Type B pancreatic cell (in vitro differentiated cells): ENCODE measurements around the gene PPFIBP1. TPM values are rescaled to one million over a fixed set of nuclear protein-coding genes. Genes with fewer than 3 reads are reported as not detected.

Experiments
- DNase-seq: peaks from one replicate; pipeline ENCODE4 v3.0.0; 2021; ENCODE audit warnings: mixed read lengths; ENCODE audit not compliant: unreplicated experiment; ENCODE audit errors: extremely low spot score
- H3K27ac Mint-ChIP-seq: 2 replicates; pipeline ENCODE4 v1.8.0; 2021; ENCODE audit warnings: mild to moderate bottlenecking, mixed read lengths
- H3K27me3 Mint-ChIP-seq: 2 replicates; pipeline ENCODE4 v1.8.0; 2021; ENCODE audit warnings: mixed read lengths
- H3K36me3 Mint-ChIP-seq: 2 replicates; pipeline ENCODE4 v1.8.0; 2021; ENCODE audit warnings: mixed read lengths
- H3K4me1 Mint-ChIP-seq: one replicate; pipeline ENCODE4 v1.8.0; 2021; ENCODE audit warnings: mixed read lengths; ENCODE audit not compliant: unreplicated experiment
- H3K4me3 Mint-ChIP-seq: 2 replicates; pipeline ENCODE4 v1.8.0; 2021; ENCODE audit warnings: mild to moderate bottlenecking, mixed read lengths
- H3K9me3 Mint-ChIP-seq: 2 replicates; pipeline ENCODE4 v1.8.0; 2021; ENCODE audit warnings: mixed read lengths
- CTCF ChIP-seq: fragments of 200-600 bp; sonication (generic); conservative IDR thresholded peaks from 2 replicates; pipeline ENCODE4 v1.5.0; 2021; ENCODE audit warnings: antibody characterized with exemption, mild to moderate bottlenecking
- total RNA-seq: library from RNA; stranded (reverse); gene quantifications from 2 replicates; pipeline ENCODE4 v1.2.1, GENCODE V29; 2021; ENCODE audit warnings: low replicate concordance

PPFIBP1 gene
- total RNA-seq, 1 donor from 2014 or later, result 68.3 TPM

DNA sequence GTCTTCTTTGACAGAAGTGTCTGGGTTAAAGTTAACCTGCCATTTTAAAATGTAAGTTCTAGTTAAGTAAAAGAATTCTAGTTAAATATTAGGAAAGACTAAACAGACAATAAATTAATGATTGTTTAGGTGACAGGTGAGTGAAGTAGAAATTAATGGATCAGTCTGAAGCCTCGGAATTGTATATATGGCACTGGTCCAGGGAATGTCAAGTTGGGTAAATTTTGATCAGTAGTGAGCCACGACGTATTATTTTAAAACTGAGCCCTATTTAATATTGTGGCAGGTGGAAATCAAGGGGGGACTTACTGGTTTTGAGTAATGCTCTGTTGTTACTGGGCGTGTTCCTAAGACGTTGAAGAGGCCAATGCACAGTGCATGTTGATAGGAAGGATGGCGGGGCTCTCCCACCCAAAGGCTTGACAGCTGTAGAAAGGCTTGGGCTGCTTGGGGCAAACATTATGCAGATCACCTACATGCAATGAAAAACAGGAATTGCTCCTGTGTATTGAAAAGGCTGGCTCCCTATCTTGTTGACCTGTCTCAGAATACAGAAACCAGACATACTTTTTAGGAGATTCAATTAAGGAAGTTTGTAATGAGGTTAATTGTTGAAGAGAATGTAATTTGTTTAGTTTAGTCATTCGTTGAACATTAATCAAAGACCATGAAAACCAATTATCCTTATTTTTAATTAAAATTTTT lies 5.9 kb upstream of the PPFIBP1 start:
- peaks cover 1% of the 10 kb centered on the region for H3K4me1 Mint-ChIP-seq
- H3K36me3 Mint-ChIP-seq, result no peaks in the 10 kb centered on the region
- no peaks in the 10 kb centered on the region for H3K9me3 Mint-ChIP-seq
- DNase-seq, result no peak
- no peak for TF ChIP-seq CTCF
- H3K4me3 Mint-ChIP-seq, result peak overlapping the region; percentile 21
- H3K27me3 Mint-ChIP-seq, result peaks cover 20% of the 10 kb centered on the region
- H3K27ac Mint-ChIP-seq, result peak overlapping the region; percentile 55

GRCh38 chr12:27521066-27521465 lies 2.9 kb upstream of the PPFIBP1 start:
- peaks cover 5% of the 10 kb centered on the region for H3K36me3 Mint-ChIP-seq
- no peak for TF ChIP-seq CTCF
- H3K27me3 Mint-ChIP-seq, result peaks cover 20% of the 10 kb centered on the region
- no peak for DNase-seq
- peak overlapping the region; percentile 37 for H3K4me3 Mint-ChIP-seq
- H3K9me3 Mint-ChIP-seq, result no peaks in the 10 kb centered on the region
- peaks cover 14% of the 10 kb centered on the region for H3K4me1 Mint-ChIP-seq
- H3K27ac Mint-ChIP-seq, result peak overlapping the region; percentile 55

GRCh38 chr12:27521981-27522380 lies 2.0 kb upstream of the PPFIBP1 start:
- Mint-ChIP-seq H3K9me3 (no peaks in the 10 kb centered on the region), H3K4me1 (peaks cover 14% of the 10 kb centered on the region), H3K36me3 (peaks cover 7% of the 10 kb centered on the region), H3K27me3 (peaks cover 20% of the 10 kb centered on the region), H3K27ac (peak overlapping the region; percentile 22), H3K4me3 (peak overlapping the region; percentile 37)
- DNase-seq, result no peak
- TF ChIP-seq CTCF, result no peak

GRCh38 chr12:27523305-27523641 lies 733 bp upstream of the PPFIBP1 start:
- Mint-ChIP-seq H3K9me3 (no peaks in the 10 kb centered on the region), H3K4me1 (peaks cover 14% of the 10 kb centered on the region), H3K27me3 (peaks cover 18% of the 10 kb centered on the region), H3K36me3 (peaks cover 9% of the 10 kb centered on the region), H3K27ac (peak overlapping the region; percentile 98), H3K4me3 (peak overlapping the region; percentile 91)
- no peak for TF ChIP-seq CTCF
- DNase-seq, result no peak

DNA sequence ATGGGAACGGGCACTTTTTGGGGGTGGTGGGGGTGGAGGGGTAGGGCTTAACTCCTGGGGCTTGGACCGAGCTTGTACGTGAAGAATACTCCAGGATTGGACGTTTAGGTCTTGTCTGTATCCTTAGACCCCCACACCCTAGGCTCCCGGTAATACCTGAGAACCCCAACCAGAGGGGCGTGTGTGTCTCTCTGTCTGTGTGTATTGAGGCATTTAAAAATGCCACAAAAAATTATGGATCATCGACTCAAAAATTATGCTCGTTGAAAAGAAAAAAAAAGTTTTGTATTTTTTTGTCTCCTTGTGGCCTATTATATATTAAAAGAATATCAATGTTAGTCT lies 459 bp downstream of the PPFIBP1 start:
- Mint-ChIP-seq H3K9me3 (no peaks in the 10 kb centered on the region), H3K4me3 (peak overlapping the region; percentile 91), H3K27me3 (peaks cover 14% of the 10 kb centered on the region), H3K36me3 (peaks cover 15% of the 10 kb centered on the region), H3K4me1 (peaks cover 14% of the 10 kb centered on the region), H3K27ac (peak overlapping the region; percentile 98)
- no peak for DNase-seq
- TF ChIP-seq CTCF, result peak; percentile 15
